ENCODE measurements around the gene ITGA3. TPM values are rescaled to one million over a fixed set of nuclear protein-coding genes. Genes with fewer than 3 reads are reported as not detected.

Gene ITGA3
- total and polyA plus RNA-seq, 2 experiments from 2014 or later: 105 to 330 TPM

GRCh38 chr17:50051082-50051576, 4.8 kb upstream of the ITGA3 start:
- H3F3A ChIP-seq (ENCODE audit: insufficient read depth): peaks cover 28% of the 10 kb centered on the region
- H2AFZ ChIP-seq: no peak overlapping the region
- no peak overlapping the region for H3K4me3 ChIP-seq
- H3K9me3 ChIP-seq (ENCODE audit: low read depth): no peaks in the 10 kb centered on the region
- peak overlapping the region; percentile 63 for H3K27ac ChIP-seq
- in situ Hi-C loops (cut with MboI): no loop called here
- DNase-seq: peak; percentile 86
- WGBS, 2 experiments (ENCODE audit: low coverage in 1 of 2, low lambda C conversion rate in 2 of 2, missing lambda C conversion rate in 2 of 2): 46 to 55% methylated on average over 4 of the region's 4 CpGs
- no peak overlapping the region for H3K9ac ChIP-seq
- H3K4me1 ChIP-seq (ENCODE audit: insufficient read depth): peaks cover 66% of the 10 kb centered on the region
- peaks cover 28% of the 10 kb centered on the region for H3K79me2 ChIP-seq (ENCODE audit: insufficient read depth)
- H3K4me2 ChIP-seq (ENCODE audit: unreplicated experiment): peak overlapping the region; percentile 30
- H3K9me2 ChIP-seq (ENCODE audit: insufficient read depth): no peaks in the 10 kb centered on the region
- TF ChIP-seq EZH2 (IDR thresholded peaks at IDR 0.05; ENCODE audit: insufficient read depth, poor library complexity, severe bottlenecking) (no peak), EZH2phosphoT487 (IDR thresholded peaks at IDR 0.05; ENCODE audit: insufficient read depth, low read depth) (no peak)
- H3K27me3 ChIP-seq (replicated peaks; ENCODE audit: insufficient read depth): no peaks in the 10 kb centered on the region
- no peaks in the 10 kb centered on the region for H3K36me3 ChIP-seq (ENCODE audit: low read depth)
- H4K20me1 ChIP-seq (ENCODE audit: insufficient read depth): no peaks in the 10 kb centered on the region

GRCh38 chr17:50051606-50052005, 4.3 kb upstream of the ITGA3 start:
- Histone ChIP-seq H3F3A (ENCODE audit: insufficient read depth) (peaks cover 28% of the 10 kb centered on the region), H3K27ac (peak overlapping the region; percentile 63), H4K20me1 (ENCODE audit: insufficient read depth) (no peaks in the 10 kb centered on the region), H3K4me3 (no peak overlapping the region), H3K36me3 (ENCODE audit: low read depth) (no peaks in the 10 kb centered on the region), H3K4me2 (ENCODE audit: unreplicated experiment) (peak overlapping the region; percentile 30), H3K9ac (no peak overlapping the region), H2AFZ (no peak overlapping the region), H3K4me1 (ENCODE audit: insufficient read depth) (peaks cover 65% of the 10 kb centered on the region), H3K27me3 (replicated peaks; ENCODE audit: insufficient read depth) (no peaks in the 10 kb centered on the region), H3K9me3 (ENCODE audit: low read depth) (no peaks in the 10 kb centered on the region), H3K79me2 (ENCODE audit: insufficient read depth) (peaks cover 33% of the 10 kb centered on the region), H3K9me2 (ENCODE audit: insufficient read depth) (no peaks in the 10 kb centered on the region)
- peak; percentile 43 for DNase-seq
- TF ChIP-seq EZH2phosphoT487 (IDR thresholded peaks at IDR 0.05; ENCODE audit: insufficient read depth, low read depth): no peak
- TF ChIP-seq EZH2 (IDR thresholded peaks at IDR 0.05; ENCODE audit: insufficient read depth, poor library complexity, severe bottlenecking): no peak
- in situ Hi-C loops (cut with MboI): no loop called here
- WGBS, 2 experiments (ENCODE audit: low coverage in 1 of 2, low lambda C conversion rate in 2 of 2, missing lambda C conversion rate in 2 of 2): 59 to 64% methylated on average over 2 of the region's 2 CpGs

GRCh38 chr17:50052241-50052796, 3.6 kb upstream of the ITGA3 start:
- peak overlapping the region; percentile 63 for H3K27ac ChIP-seq
- 91 to 94% methylated on average over 6 of the region's 6 CpGs for WGBS, 2 experiments (ENCODE audit: low coverage in 1 of 2, low lambda C conversion rate in 2 of 2, missing lambda C conversion rate in 2 of 2)
- TF ChIP-seq EZH2 (IDR thresholded peaks at IDR 0.05; ENCODE audit: insufficient read depth, poor library complexity, severe bottlenecking) (no peak), EZH2phosphoT487 (IDR thresholded peaks at IDR 0.05; ENCODE audit: insufficient read depth, low read depth) (no peak)
- H3K4me2 ChIP-seq (ENCODE audit: unreplicated experiment): peak overlapping the region; percentile 6
- H3K4me3 ChIP-seq: no peak overlapping the region
- H2AFZ ChIP-seq: no peak overlapping the region
- no peaks in the 10 kb centered on the region for H3K9me2 ChIP-seq (ENCODE audit: insufficient read depth)
- no peaks in the 10 kb centered on the region for H3K27me3 ChIP-seq (replicated peaks; ENCODE audit: insufficient read depth)
- no peaks in the 10 kb centered on the region for H4K20me1 ChIP-seq (ENCODE audit: insufficient read depth)
- H3K79me2 ChIP-seq (ENCODE audit: insufficient read depth): peaks cover 40% of the 10 kb centered on the region
- no peak for DNase-seq
- no peaks in the 10 kb centered on the region for H3K9me3 ChIP-seq (ENCODE audit: low read depth)
- H3K4me1 ChIP-seq (ENCODE audit: insufficient read depth): peaks cover 57% of the 10 kb centered on the region
- peaks cover 35% of the 10 kb centered on the region for H3F3A ChIP-seq (ENCODE audit: insufficient read depth)
- in situ Hi-C loops (cut with MboI): no loop called here
- H3K9ac ChIP-seq: no peak overlapping the region
- H3K36me3 ChIP-seq (ENCODE audit: low read depth): no peaks in the 10 kb centered on the region

GRCh38 chr17:50052822-50053653, 2.9 kb upstream of the ITGA3 start:
- WGBS, 2 experiments (ENCODE audit: low coverage in 1 of 2, low lambda C conversion rate in 2 of 2, missing lambda C conversion rate in 2 of 2): 87 to 90% methylated on average over 7 of the region's 7 CpGs
- peaks cover 47% of the 10 kb centered on the region for H3K79me2 ChIP-seq (ENCODE audit: insufficient read depth)
- H3K36me3 ChIP-seq (ENCODE audit: low read depth): no peaks in the 10 kb centered on the region
- no peaks in the 10 kb centered on the region for H3K9me3 ChIP-seq (ENCODE audit: low read depth)
- TF ChIP-seq EZH2phosphoT487 (IDR thresholded peaks at IDR 0.05; ENCODE audit: insufficient read depth, low read depth) (no peak), EZH2 (IDR thresholded peaks at IDR 0.05; ENCODE audit: insufficient read depth, poor library complexity, severe bottlenecking) (no peak)
- peak overlapping the region; percentile 11; the same call in 1 of the 2 replicates for H3K9ac ChIP-seq
- H3K4me1 ChIP-seq (ENCODE audit: insufficient read depth): peaks cover 56% of the 10 kb centered on the region
- DNase-seq: no peak
- H3K27ac ChIP-seq: no peak overlapping the region
- H3K9me2 ChIP-seq (ENCODE audit: insufficient read depth): no peaks in the 10 kb centered on the region
- in situ Hi-C loops (cut with MboI): no loop called here
- no peaks in the 10 kb centered on the region for H3K27me3 ChIP-seq (replicated peaks; ENCODE audit: insufficient read depth)
- no peak overlapping the region for H3K4me3 ChIP-seq
- H3F3A ChIP-seq (ENCODE audit: insufficient read depth): peaks cover 43% of the 10 kb centered on the region
- peak overlapping the region; percentile 5 for H3K4me2 ChIP-seq (ENCODE audit: unreplicated experiment)
- H4K20me1 ChIP-seq (ENCODE audit: insufficient read depth): no peaks in the 10 kb centered on the region
- H2AFZ ChIP-seq: no peak overlapping the region
